NCI-H187 treated with DMSO at 0.1 percent for 48 hours (cell line): ENCODE data around the gene UBE2H.

Source experiments
- DNase-seq: peaks from one replicate; lab custom pipeline; 2025; lab: John Stamatoyannopoulos, UW

UBE2H gene

DNA sequence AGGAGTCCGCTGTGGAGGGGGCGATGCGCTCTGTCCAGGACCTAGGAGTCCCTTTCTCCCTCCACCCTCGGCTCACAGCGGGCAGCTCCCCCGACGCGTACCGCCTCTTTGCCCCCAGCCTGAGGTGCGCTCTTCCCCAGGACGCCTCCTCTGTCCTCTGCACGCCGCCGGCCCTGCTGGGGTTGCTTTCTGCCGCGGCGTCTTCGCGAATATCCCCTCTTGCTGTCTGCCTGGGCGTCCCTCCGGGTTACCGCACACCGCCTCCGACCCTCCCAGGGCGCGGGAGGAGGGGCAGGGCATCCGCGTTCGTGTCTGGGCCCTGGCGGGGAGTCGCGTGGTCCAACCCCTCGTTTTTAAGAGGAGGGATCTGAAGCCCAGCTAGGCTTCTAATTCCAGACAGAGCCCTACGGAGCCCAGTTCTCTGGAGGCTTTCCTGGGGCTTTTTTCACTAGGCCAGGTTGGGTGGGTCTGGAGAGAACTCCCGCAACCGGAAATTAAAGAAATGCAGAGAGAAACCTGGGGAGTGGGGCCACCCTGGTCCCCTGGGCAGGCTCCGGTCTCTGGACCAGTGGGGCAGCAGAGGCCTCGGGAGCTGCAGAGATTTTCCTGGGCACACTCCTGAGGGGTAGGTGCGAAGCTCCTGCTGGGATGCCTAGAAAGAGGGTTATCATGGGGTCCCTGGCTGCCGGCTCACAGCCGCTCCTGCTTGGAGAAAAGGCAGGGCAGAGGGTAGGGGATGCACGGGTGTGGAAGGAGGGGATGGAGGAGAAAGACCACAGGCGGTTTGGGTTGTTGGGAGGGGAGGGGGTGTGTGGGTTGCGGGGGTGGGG lies 166.9 kb downstream of the UBE2H start:
- DNase-seq = no peak

GRCh38 chr7:129784783-129785684 lies 167.7 kb downstream of the UBE2H start:
- no peak for DNase-seq

- DNase-seq = no peak
Observed at GRCh38 chr7:129784437-129784782, 168.3 kb downstream of the UBE2H start.

- DNase-seq = no peak
Observed at GRCh38 chr7:129783584-129783919, 169.2 kb downstream of the UBE2H start.

DNA sequence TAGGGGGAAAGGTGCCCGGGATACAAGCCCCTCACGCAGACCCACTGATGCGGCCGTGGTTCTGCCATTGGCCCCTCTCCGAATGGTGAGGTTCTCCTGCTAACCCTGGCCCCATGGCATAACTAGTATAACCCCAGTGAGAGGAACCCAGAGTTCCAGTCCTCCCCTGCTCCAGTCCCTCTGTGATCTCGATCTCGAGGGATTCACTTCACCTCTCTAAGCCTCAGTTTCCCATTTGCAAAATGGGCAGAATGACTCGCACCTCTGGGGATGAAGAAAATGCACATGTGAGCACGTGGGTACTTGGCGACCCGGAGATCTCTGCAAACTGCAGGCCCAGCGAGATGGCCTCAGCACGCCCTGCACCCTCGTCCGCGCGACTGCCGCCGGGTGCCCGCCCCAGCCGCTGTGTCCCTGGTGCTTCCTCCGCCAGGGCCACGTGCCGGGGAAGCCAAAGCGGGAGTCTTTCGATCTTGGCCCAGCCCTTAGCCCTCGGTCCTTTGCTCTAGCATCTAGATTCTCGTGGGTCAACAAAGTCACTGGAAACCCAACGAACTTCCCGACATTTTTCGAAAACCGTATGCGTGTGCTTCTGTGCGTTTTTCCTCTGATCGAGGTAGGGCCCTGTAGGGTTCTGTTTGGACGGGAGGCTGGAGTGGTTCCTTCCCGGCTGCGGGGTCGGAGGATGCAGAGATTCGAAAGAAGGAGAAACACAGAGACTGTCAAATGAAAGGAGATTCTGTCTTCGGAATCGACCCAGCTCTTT lies 169.8 kb downstream of the UBE2H start:
- DNase-seq = no peak

- DNase-seq = no peak
Observed at GRCh38 chr7:129781928-129782817, 170.6 kb downstream of the UBE2H start.

DNA sequence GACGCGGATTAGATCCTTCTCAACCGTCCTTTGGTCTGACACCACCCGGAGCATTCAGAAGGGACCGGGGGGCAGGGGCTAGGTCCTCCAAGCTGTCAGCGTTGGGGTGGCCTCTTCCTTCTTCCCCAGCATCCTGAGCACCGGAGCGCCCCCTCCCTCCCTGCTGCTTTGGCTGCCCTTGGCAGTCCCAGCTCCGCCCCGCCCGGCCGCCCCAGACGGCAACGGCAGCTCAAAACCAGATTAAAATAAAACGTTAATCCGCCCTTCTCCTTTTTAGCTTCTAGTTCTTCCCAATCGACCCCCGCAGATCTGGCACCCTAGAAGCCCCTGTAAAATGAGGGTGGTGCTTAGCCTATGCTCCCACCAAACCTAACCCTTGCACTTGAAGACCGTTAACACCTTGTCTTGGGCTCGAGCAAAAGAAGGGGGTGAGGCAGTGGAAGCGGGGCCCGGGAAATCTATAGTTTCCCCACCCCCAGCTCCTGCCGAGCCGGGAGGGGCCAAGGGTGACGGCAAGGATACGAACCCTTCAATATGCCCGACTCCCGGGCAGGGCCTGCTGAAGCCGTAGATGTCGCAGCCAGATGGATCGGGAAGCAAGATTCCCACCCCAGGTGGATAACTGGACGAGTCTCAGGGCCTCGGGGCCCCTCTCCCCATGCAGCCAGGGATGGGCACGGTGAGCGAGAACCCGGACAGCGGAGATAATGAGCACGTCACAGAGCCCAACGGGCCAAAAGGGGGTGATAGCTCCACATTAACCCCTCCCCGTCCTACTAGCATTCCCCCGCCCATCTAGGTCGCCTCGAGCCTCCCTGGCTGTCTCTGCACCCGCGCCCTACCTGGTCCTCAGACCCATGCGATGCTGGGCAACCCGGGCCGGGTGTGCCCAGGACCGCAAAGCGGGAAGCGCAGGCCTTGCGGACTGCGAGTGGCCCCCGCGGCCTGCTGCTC lies 171.5 kb downstream of the UBE2H start:
- no peak for DNase-seq
